CD4-positive, alpha-beta T cell treated with Interleukin-21 for 1 hour (primary cell): ENCODE data around the gene GP5.

Experiments
- DNase-seq: peaks from one replicate; pipeline ENCODE4 v3.0.0-alpha.2; 2020

GP5 gene

DNA sequence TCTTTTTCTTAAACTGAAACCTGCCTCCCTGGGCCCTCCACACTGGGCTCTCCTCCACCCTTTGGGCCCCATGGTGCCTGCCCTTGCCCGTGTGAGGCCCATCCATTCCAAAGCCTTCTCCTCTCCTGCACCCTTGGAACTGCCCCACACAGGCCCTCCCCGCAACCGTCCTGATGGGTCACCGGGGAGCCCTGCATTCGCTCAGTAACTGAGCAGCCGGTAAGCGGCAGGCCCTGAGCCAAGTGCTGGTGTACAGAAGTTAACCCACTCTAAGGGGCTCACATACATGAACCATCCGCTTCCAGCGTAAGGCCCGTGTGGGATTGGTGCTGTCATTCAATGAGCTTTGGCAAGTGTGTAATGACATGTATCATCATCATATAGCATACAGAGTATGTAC lies 24.1 kb downstream of the GP5 start:
- no peak for DNase-seq

GRCh38 chr3:194373899-194374298 lies 25.2 kb downstream of the GP5 start:
- no peak for DNase-seq

GRCh38 chr3:194373028-194373427 lies 26.0 kb downstream of the GP5 start:
- DNase-seq, result no peak

DNA sequence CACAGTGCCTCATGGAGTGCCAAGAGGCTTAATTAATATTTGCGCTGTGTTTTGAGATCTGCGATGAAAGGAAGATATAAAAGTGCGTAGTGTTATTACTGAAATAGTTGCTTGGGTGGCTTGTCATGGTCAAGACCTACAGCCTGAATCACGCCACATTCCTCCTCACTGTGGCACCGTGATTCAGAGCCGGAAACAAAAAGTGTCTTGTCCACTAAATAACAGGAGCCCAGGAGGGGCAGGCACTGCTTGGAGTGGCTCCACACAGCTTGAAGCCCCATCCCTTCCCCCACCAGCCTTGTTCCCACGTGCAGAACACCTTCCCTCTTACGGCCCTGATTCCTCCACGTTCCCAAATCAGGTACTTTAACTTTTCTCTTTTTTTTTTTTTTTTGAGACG lies 28.3 kb downstream of the GP5 start:
- no peak for DNase-seq

DNA sequence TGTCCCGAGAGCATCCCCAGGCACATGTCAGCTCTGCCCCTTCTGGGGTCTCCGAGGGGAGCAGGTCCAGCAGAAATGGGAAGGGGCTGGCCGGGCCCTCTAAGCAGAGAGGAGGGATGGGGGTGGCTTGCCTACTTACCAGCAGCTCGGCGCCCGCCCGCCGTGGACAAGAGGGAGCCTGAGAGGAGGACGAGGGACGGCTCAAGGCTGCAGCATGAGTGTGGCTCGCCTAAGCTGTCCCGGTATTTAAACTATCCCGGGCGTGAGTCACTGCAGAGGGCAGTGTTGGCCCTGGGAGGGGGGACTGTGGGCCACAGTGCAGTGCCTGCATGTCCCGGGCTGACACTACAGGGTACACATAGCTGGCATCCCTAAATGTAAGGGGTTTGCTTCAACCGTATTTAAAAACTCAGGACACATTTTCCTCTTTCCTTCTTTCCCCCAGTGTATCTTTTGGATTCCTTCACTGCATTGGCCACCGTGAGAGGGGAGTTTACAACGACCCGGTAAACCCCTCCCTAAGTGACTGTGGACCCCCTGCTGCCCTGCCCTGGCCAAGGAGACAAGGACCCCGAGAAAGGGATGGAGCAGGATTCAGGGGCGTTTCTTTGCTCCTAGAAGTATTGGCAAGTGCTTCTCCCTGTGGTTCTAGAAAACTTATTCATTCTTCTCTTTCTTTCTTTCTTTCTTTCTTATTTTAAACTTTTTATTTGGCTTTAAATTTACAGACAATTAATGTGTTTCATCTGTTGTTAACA lies 29.4 kb downstream of the GP5 start, which contains the start of gene LRRC15:
Gene LRRC15, minus strand, starts transcription at position 222 of the 758 bp plus-strand sequence. CDS start 8,700 bp downstream, outside the sequence.
- no peak for DNase-seq

DNA sequence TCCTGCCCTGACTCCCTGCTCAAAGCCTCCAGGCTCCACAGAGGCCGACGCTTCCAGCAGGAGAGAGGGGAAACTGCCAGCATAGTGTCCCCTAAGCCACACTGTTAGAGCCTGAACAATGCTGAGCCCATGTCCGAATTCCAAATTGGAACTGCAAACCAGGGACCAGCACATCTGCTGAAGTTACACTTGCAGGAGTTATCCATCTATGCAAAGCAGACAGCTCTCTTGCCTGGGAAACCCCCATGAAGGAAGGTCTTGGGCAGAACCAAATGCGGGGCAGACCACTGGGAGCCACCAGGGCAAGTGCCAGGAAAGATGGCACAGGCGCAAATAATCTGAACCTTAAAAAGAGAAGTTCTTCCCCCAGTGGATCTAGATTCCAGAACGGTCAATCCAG lies 30.1 kb downstream of the GP5 start:
- DNase-seq, result no peak

- no peak for DNase-seq
These were observed 30.8 kb downstream of the GP5 start for GRCh38 chr3:194367992-194368841.

- DNase-seq, result no peak
These were observed 33.0 kb downstream of the GP5 start for GRCh38 chr3:194365978-194366490.

DNA sequence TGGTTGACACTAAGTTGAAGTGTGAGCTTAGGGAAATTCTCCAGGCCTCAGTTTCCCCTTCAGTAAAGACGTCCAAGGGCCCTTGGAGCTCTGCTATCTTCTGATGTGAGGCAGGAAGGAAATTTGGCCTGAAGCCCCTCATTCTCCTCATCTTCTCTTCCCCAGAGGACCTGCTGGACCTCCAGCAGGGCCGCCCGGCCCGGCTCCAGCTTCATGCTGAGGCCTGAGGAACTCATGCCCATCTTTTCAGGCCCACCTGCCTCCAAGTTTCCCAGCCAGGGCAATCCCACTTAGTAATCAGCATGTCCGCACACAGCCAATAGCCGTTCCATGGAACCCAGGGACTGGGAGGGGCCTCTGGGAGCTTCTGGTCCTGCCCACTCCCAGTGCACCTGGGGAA lies 33.5 kb downstream of the GP5 start:
- no peak for DNase-seq

DNA sequence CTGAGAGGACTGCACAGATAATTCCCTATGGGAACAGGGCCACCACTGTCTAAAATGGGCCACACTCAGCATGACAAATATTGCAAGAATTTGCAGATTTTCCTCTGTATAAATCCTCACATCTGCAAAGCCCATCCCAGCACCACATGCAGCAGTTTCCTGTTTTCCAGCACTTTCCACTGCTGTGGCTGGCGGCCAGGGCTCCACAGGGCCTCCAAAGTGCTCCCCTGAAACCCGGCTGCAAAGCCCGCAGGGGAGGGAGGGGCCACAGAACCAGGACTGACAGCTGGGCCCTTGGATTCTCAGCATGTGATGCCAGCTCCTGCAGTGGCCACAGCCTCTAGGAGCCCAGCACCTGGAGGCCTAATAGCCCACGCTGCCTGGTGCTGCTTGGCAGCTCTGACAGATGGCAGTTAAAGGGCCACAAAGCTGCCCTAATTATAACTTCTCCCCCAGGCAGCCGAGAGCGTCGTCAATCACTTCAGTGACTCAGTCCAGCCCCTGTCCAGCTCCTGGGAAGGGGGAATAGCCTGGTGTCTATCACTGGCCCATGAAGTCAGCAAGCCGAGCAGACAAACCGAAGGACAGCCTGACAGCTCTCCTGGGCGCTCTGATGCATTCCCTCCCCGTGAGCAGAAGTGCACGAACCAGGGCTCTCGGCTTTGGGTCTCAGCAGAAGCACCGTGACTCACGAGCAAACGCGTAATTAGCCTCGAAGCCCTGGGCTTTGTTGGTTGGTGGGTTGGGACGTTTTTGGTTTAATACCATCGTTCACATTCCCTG lies 34.2 kb downstream of the GP5 start:
- DNase-seq, result no peak

GRCh38 chr3:194364314-194364651 lies 34.8 kb downstream of the GP5 start:
- DNase-seq, result no peak

GRCh38 chr3:194360568-194360967 lies 38.5 kb downstream of the GP5 start:
- no peak for DNase-seq

- DNase-seq, result no peak
These were observed 41.4 kb downstream of the GP5 start for GRCh38 chr3:194357681-194358080.

GRCh38 chr3:194355379-194355778 lies 43.7 kb downstream of the GP5 start:
- no peak for DNase-seq

DNA sequence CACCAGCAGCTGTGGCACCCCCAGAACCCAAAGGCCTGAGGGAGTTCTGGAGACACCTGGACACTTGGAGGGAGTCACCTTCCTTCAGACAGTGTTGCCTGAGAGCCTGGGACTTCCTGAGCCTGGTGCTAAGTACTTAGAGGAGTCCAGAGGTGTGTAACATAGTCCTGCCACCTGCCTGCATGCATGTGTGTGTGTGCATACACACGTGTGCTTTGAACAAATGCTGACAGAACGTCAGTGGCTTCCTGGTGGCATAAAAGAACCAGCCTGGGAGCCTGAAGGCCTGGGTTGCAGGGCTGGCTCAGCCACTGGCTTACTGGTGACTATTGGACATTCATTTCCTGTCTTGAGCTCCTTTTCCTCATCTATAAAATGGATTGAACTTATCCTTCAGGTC lies 44.8 kb downstream of the GP5 start:
- DNase-seq, result no peak

DNA sequence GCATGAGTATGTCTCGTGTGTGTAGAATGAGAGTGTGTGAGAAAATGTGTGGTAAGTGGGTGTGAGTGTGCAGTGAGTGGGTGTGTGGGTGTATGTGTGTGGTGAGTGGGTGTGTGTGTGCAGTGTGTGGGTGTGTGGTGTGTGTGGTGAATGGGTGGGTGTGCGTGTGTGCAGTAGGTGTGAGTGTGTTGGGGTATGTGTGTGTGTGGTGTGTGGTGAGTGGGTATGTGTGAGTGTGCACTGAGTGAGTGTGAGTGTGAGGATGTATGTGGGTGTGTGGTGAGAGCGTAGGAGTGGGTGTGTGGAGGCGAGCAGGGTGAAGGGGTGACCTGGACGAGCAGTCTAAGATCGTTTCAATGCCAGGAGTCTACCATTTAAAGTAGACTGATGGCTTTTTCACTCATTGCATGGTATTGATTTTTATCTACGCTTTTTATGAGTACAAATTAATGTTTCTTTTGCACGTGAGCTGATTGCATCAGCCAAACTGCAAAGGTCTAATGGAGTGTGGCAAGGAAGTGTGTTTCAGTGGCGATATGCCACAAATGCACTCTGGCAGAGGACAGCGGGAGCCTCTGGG lies 46.3 kb downstream of the GP5 start:
- DNase-seq, result no peak

- DNase-seq, result no peak
These were observed 47.0 kb downstream of the GP5 start for GRCh38 chr3:194351952-194352536.

GRCh38 chr3:194351080-194351672 lies 47.9 kb downstream of the GP5 start, which contains the start of gene CPN2:
Gene CPN2, minus strand, starts transcription at chr3:194351328. Its CDS starts 8,626 bp downstream, at chr3:194342702.
- DNase-seq, result no peak

DNA sequence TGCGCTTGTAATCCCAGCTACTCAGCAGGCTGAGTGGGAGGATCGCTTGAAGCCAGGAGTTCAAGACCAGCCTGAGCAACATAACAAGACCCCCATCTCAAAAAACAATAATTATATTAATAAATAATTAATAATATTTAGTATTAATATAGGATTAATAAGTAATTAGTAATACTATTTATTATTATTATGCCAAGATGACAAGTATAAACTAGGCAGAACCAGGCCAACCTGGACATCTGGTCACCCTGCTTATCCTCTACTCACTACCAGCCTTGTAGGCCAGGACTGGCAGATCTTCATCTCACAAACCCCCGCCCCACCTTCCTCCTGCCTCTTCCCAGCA lies 48.4 kb downstream of the GP5 start:
- DNase-seq, result no peak

DNA sequence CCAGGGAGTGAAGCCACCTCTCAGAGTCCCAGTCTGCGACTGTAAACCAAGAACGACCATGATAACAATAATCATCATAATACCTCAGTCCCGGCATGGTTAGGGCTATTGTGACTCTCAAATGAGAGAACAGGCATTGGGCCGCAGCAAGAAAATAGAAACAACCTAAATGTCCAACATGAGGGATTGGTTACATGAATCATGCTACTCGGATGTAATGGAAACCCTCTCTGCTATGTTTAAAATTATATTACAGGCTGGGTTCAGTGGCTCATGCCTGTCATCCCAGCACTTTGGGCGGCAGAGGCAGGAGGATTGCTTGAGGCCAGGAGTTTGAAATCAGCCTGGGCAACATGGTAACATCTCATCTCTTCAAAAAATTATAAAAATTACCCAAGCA lies 50.7 kb downstream of the GP5 start:
- DNase-seq, result no peak

GRCh38 chr3:194346621-194347020 lies 52.4 kb downstream of the GP5 start:
- no peak for DNase-seq

- DNase-seq, result no peak
These were observed 53.0 kb downstream of the GP5 start for GRCh38 chr3:194346035-194346434.
